NCI-H2029 (cell line): ENCODE data around the gene SFMBT2.

Experiments used
- DNase-seq: peaks from one replicate; lab custom pipeline; 2025; lab: John Stamatoyannopoulos, UW

SFMBT2 gene

GRCh38 chr10:7364474-7364873 is 46.4 kb downstream of the SFMBT2 start:
- DNase-seq = no peak

DNA sequence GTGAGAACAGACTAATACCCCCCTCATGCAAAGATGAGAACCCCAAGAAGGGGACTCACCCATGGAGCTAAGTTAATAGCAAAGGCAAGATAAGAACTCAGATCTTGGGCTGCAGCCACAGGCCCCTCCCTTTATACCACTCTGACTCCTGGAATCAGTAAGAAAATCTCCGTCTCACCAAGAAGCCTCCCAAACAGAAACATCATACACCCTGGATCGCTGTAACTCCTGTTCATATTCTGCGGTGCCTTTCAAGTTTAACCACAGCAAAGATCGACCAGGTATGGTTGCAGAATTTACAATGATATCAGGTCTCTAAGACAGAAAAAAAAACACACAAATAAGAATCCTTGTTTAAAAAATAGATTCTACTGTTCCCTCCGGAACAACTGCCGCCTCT is 47.1 kb downstream of the SFMBT2 start:
- DNase-seq = no peak

DNA sequence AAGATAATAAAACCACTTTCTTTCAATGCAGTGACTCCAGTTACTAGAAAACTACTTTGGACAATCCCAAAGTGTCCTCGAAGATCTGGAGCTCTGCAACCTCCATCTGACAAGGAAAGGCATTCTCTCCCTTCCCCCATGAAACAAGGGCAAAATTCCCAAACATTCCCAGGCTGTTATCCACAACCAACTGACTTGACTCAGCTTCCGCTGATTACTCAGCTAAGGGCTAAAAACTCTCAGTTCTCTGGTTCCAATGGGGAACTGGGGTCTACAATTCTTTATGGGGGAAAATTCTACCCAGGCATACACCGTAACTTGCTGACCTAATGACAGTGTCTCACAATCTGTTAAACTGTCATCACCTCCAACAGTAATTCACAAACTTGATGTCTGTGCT is 48.4 kb downstream of the SFMBT2 start:
- no peak for DNase-seq

- no peak for DNase-seq
Observed at GRCh38 chr10:7361316-7361715, 49.5 kb downstream of the SFMBT2 start.

DNA sequence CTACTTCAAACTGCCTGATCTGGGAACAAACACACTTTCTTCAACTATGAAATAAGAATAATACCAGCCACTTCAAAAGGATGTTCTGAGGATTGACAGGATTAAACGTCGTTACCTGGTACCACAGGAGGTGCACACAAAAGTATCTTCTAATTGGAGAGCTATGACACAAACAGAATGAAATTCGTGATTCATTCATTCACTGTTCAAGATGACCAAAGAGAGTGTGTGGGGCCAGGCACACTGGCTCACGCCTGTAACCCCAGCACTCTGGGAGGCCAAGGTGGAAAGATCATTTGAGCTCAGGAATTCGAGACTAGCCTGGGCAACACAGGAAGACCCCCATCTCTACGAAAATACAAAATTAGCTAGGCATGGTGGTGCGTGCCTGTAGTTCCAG is 50.9 kb downstream of the SFMBT2 start:
- DNase-seq = no peak

GRCh38 chr10:7359356-7359755 is 51.5 kb downstream of the SFMBT2 start:
- DNase-seq = no peak

GRCh38 chr10:7357193-7357592 is 53.6 kb downstream of the SFMBT2 start:
- DNase-seq = no peak

GRCh38 chr10:7354330-7355047 is 56.3 kb downstream of the SFMBT2 start:
- no peak for DNase-seq

DNA sequence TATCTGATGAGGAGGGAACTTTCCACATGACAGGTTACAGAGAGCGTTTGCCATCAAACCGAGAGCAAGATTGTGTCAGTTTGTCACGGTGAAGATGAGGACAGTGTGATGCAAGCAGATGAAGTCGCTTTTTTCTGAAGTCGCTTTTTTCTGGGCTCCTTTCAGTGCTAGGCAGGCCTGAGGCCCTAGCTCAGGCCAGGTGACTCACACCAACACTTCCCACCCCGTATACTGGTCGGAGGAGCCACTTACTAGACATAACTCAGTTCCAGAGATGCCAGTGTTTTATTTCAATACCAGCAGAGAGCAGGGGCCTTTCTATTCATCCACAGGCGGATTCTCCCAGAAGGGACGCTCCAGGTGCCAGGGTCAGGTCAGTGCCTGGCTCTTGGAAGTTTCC is 58.9 kb downstream of the SFMBT2 start:
- DNase-seq = no peak

- no peak for DNase-seq
Observed at GRCh38 chr10:7350541-7351195, 60.2 kb downstream of the SFMBT2 start.

GRCh38 chr10:7345717-7346116 is 65.1 kb downstream of the SFMBT2 start:
- no peak for DNase-seq

GRCh38 chr10:7343040-7343439 is 67.8 kb downstream of the SFMBT2 start:
- DNase-seq = no peak

- no peak for DNase-seq
Observed at GRCh38 chr10:7340179-7340874, 70.5 kb downstream of the SFMBT2 start.

DNA sequence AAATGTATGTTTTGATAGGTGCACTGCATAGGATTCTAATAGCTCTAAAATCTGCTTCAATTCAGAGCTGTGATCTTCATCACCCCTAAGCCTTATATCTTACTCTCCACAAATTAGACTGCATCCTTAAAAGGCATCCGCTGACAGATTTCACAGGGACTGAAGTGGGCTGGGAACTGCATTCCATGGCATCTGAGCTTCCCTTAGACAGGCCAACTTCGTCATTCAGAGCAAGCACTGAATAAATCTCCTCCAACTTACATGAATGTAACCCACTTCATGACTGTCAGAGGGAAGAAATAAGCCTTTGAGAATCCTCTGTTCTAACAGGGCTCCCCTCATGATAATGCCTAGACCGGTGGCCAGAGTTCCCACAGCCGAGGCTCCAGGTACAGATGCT is 71.3 kb downstream of the SFMBT2 start:
- DNase-seq = no peak

DNA sequence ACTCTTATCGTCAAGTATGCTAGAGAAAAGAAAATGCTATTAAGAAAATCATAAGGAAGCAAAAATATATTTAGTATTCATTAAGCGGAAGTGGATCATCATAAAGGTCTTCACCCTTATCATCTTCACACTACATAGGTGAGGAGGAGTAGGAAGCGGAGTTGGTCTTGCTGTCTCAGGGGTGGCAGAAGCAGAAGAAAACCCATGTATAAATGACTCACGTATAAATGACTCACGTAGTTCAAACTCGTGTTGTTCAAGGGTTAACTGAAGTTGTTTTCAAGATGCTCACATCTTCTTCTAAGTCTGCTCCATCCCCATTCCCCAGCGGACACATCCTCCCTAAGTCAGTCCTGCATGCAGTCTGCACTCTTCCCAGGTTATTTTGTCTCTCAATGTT is 72.4 kb downstream of the SFMBT2 start:
- DNase-seq = no peak

DNA sequence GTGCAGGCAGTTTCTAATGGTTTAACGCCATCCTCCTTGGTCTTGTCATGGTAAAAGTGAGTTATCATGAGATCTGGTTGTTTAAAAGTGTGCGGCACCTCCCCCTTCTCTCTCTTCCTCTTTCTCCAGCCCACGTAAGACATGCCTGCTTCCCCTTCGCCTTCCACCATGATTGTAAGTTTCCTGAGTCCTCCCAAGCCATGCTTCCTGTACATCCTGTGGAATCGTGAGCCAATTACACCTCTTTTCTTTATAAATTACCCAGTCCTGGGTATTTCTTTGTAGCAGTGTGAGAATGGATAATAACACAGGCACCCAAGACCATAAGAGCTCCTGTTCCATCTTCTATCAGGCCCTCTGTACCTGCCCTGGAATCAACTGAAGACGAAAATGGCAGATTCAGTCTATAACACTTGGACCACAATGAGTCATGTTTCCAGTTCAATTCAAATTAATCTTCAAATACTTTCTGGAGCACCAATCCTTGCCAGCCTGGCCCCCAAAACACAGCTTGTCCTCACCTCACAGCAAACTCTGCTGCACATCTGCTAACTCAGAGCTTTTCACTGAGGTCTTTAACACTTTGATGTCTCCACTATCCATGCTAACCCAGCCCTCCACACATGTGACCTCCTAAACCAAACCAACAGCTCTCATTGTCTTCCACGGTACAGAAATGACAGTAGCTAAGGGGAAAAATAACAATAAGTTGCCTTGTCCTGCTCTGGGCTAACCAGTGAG is 73.2 kb downstream of the SFMBT2 start:
- DNase-seq = no peak

DNA sequence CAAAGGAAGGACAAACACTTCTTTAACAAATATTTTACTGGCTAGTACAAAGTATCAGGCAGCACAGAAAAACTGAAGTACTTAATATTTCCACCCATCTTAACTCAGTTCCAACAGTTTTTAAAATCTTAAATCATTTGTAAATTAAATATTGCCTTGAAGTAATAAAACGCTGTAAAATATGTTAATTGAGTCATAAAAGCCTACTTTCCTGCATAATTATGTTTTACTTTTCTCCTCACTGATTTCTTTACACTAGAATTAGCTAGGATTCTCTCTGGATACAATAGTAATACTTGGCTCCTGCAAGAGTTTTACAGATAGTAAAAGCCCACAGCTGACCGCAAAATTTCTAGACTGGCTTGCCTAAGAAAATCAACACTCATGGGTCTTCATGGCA is 74.9 kb downstream of the SFMBT2 start:
- DNase-seq = no peak

DNA sequence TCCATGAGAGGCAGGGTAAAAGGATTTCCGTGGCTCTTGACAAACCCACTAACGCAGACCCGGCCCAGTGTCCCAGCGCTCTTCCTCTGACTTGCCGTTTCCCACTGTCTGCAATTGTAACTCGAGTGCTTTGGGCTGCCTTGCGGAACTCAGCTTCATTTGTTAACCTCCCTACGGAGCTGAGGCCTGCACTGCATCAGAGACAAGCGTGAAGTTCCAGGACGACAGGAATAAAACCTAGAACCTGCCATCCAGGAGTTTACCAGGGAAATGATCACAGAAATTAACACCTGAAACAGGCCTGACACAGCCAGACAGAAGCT is 76.2 kb downstream of the SFMBT2 start:
- DNase-seq = no peak

DNA sequence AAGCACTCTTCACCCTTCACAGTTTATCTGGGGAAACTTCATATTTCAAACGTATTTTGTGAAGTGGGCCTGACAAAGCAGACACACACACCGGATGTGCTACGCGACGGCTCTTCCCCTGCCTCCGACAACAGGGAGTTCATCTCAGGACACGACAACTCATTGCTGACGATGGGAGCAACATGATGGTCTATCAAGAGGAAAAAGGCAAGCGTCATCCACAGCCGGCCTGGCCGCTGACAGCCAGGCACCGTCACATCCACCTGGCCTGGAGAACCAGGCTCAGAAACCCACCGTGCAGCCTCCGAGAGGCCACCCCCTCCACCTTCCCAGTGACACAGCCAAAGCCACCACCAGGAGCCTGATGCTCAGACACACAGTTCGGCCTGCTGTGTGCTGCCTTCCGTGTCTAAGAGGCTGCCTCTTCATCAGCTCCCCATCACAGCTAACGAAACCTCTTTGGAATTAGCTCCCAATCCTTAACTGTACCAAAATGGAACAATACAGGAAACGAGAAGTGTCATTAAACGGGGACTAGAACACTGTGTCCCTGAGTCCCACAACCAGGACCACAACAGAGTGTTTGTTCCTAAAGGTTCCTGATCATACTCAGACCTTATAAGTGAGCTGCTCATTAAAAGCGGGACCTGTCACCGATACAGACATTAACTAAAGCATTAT is 76.7 kb downstream of the SFMBT2 start:
- no peak for DNase-seq

DNA sequence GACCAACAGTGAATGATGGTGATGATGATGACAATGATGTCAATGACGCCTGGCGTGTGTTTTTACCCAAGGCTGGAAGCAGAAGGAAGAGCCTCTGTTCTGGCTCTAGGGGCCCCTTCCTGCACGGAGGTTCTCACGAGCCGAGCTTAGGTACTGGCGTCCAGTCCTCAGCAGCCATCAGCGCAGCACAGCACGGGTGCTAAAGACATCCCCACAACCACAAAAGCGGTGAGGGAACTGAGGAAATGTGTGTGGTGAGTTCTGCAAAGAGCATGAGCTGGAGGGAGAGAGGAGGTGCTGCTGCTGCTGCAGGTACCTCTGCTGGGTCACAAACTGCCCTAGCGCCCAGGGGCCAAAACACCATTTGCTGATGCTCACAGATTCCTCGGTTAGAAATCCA is 81.6 kb downstream of the SFMBT2 start:
- DNase-seq = no peak

DNA sequence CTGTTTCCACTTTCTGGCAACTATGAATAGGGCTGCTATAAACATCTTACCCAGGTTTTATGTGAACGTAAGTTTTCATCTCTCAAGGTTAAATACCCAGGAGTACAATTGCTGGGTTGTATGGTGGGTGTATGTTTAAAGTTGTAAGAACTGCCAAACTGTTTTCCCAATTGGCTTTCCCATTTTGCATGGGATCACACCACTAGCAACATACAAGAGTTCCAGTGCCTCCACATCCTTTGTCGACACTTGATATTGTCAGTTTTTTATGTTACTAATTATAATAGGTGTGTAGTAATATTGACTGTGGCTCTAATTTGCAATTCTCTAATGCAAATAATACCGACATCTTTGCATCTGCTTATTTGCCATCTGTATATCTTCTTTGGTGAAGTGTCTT is 82.9 kb downstream of the SFMBT2 start:
- no peak for DNase-seq

- DNase-seq = no peak
Observed at GRCh38 chr10:7322623-7323022, 88.2 kb downstream of the SFMBT2 start.
